ENCODE results near the gene NOL11. TPM values are rescaled to one million over a fixed set of nuclear protein-coding genes. Genes with fewer than 3 reads are reported as not detected.

The NOL11 gene
- total and polyA plus RNA-seq, 2 donors (not counting 3 experiments of a cell fraction or from before 2014, with no cell fraction given): 17.7 to 52.6 TPM

DNA sequence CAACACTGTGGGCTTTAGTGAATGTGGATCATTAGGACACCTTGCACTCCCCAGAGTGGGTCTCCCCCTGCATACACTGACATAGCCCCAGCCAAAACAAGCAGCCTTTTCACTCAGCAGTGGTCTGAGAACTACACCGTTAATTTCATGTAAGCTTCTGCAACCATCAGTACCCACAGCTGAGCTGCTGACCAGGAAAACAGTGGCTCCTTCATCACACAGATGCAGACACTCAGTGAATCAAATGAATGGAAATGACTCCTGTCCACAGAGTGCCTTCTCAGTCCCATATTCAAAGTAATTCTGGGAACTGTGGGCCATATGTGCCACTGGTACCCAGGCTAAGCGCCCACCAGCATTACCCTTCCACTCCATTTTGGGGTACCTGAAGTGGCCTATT is 39.3 kb upstream of the NOL11 start:
- Histone ChIP-seq H3K9me1 (replicated peaks; ENCODE audit: control insufficient read depth, extremely low read depth, insufficient read depth, low read length) (no peaks in the 10 kb centered on the region), H3K4me2 (ENCODE audit: insufficient read depth, low read length) (no peak overlapping the region), H3K4me1 (ENCODE audit: control insufficient read depth, extremely low read depth, insufficient read depth, low read length) (no peaks in the 10 kb centered on the region), H3K79me2 (ENCODE audit: control insufficient read depth, insufficient read depth, low read length) (no peaks in the 10 kb centered on the region), H4K20me1 (replicated peaks; ENCODE audit: control insufficient read depth, extremely low read depth, insufficient read depth, low read length) (no peaks in the 10 kb centered on the region), H3K27ac (ENCODE audit: insufficient read depth, low read depth, low read length) (no peak overlapping the region), H3K27me3 (ENCODE audit: control insufficient read depth in 2 of 2, insufficient read depth in 2 of 2, low read length in 2 of 2) (no peaks in the 10 kb centered on the region), H2AFZ (ENCODE audit: low read depth, low read length) (no peak overlapping the region), H3K9ac (replicated peaks; ENCODE audit: extremely low read depth, insufficient read depth, low read length) (no peak overlapping the region), H3K36me3 (ENCODE audit: control insufficient read depth in 2 of 2, extremely low read depth in 1 of 2, insufficient read depth in 2 of 2, low read length in 2 of 2) (no peaks in the 10 kb centered on the region), H3K9me3 (replicated peaks; ENCODE audit: control insufficient read depth, insufficient read depth, low read length) (no peaks in the 10 kb centered on the region), H3K4me3 (replicated peaks in 1 of 3; ENCODE audit: insufficient read depth in 1 of 3, low read depth in 1 of 3, low read length in 3 of 3) (no peak overlapping the region)
- POLR2A ChIA-PET: no interaction called here
- no peak for FAIRE-seq
- TF ChIP-seq POLR2AphosphoS5 (IDR thresholded peaks at IDR 0.05; ENCODE audit: insufficient read depth, low read depth, low read length): no peak
- intact Hi-C loops (cut with micrococcal nuclease): no loop called here
- dilution Hi-C loops (cut with MboI; ENCODE audit: extremely low pct_ligation_motif_present, low sequenced_read_pairs): no loop called here
- DNase-seq (ENCODE audit: low read depth, low spot score): no peak
- CTCF ChIA-PET: interaction anchor here (1.0 kb wide), 1 partner anchor 303 kb away, joined by 3 read pairs; no protein-coding TSS in a partner anchor
- no TSS peak for BruUV-seq (replicated peaks)

DNA sequence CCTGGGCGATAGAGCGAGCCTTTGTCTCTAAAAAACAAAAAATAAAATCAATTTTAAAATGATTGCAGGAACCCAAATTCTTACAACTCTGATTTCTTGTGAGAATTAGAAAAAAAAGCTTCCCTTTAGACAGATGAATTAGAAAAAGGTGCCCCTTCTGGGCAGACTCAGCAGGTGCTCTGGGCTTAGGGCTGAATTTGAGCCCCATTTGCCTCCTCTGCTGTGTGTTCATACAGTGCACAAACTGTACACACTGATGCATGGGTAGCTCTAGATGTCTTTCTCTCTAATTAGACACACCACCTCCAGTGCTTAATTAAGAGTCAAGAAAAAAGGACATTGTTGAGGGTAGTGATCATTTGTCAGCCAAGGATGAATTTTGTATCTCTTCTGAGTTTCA is 38.5 kb upstream of the NOL11 start:
- Histone ChIP-seq H3K27ac (ENCODE audit: insufficient read depth, low read depth, low read length) (no peak overlapping the region), H3K27me3 (ENCODE audit: control insufficient read depth in 2 of 2, insufficient read depth in 2 of 2, low read length in 2 of 2) (no peaks in the 10 kb centered on the region), H3K4me1 (ENCODE audit: control insufficient read depth, extremely low read depth, insufficient read depth, low read length) (no peaks in the 10 kb centered on the region), H3K9ac (replicated peaks; ENCODE audit: extremely low read depth, insufficient read depth, low read length) (no peak overlapping the region), H4K20me1 (replicated peaks; ENCODE audit: control insufficient read depth, extremely low read depth, insufficient read depth, low read length) (no peaks in the 10 kb centered on the region), H3K9me3 (replicated peaks; ENCODE audit: control insufficient read depth, insufficient read depth, low read length) (no peaks in the 10 kb centered on the region), H3K36me3 (ENCODE audit: control insufficient read depth in 2 of 2, extremely low read depth in 1 of 2, insufficient read depth in 2 of 2, low read length in 2 of 2) (no peaks in the 10 kb centered on the region), H3K4me3 (replicated peaks in 1 of 3; ENCODE audit: insufficient read depth in 1 of 3, low read depth in 1 of 3, low read length in 3 of 3) (no peak overlapping the region), H3K4me2 (ENCODE audit: insufficient read depth, low read length) (no peak overlapping the region), H2AFZ (ENCODE audit: low read depth, low read length) (no peak overlapping the region), H3K9me1 (replicated peaks; ENCODE audit: control insufficient read depth, extremely low read depth, insufficient read depth, low read length) (no peaks in the 10 kb centered on the region), H3K79me2 (ENCODE audit: control insufficient read depth, insufficient read depth, low read length) (no peaks in the 10 kb centered on the region)
- no TSS peak for BruUV-seq (replicated peaks)
- intact Hi-C loops (cut with micrococcal nuclease): no loop called here
- DNase-seq (ENCODE audit: low read depth, low spot score) (no peak), FAIRE-seq (no peak)
- ChIA-PET CTCF (interaction anchor here (1.0 kb wide), 1 partner anchor 304 kb away, joined by 3 read pairs; no protein-coding TSS in a partner anchor), POLR2A (no interaction called here)
- dilution Hi-C loops (cut with MboI; ENCODE audit: extremely low pct_ligation_motif_present, low sequenced_read_pairs): no loop called here
- TF ChIP-seq POLR2AphosphoS5 (IDR thresholded peaks at IDR 0.05; ENCODE audit: insufficient read depth, low read depth, low read length) (no peak), GATA2 (IDR thresholded peaks at IDR 0.05; ENCODE audit: insufficient read depth, insufficient read length, low read depth, low read length) (no peak), JUN (IDR thresholded peaks at IDR 0.05; ENCODE audit: borderline replicate concordance, insufficient read depth, insufficient read length, low read depth) (no peak), MAX (IDR thresholded peaks at IDR 0.05; ENCODE audit: insufficient read depth, insufficient read length) (no peak), FOS (IDR thresholded peaks at IDR 0.05; ENCODE audit: borderline replicate concordance, insufficient read depth, low read length) (no peak), EZH2 (IDR thresholded peaks at IDR 0.05; ENCODE audit: borderline replicate concordance, low read depth, low read length, severe bottlenecking) (no peak), CTCF (IDR thresholded peaks at IDR 0.05; ENCODE audit: extremely low read depth in 1 of 2, insufficient read depth in 1 of 2, low read depth in 1 of 2, low read length in 2 of 2) (no peak), POLR2A (IDR thresholded peaks at IDR 0.05; ENCODE audit: low read depth, low read length) (no peak), MYC (IDR thresholded peaks at IDR 0.05; ENCODE audit: low read depth, low read length) (no peak)
